NCI-H2029 (cell line): Measurements from ENCODE around the gene LACTBL1.
"Not testable (repeated sequence)": the region's sequence is repeated elsewhere in the genome, so short reads cannot be mapped to it uniquely, and the experiment has no call there.

Experiments
- DNase-seq: peaks from one replicate; lab custom pipeline; 2025; lab: John Stamatoyannopoulos, UW

LACTBL1 gene

DNA sequence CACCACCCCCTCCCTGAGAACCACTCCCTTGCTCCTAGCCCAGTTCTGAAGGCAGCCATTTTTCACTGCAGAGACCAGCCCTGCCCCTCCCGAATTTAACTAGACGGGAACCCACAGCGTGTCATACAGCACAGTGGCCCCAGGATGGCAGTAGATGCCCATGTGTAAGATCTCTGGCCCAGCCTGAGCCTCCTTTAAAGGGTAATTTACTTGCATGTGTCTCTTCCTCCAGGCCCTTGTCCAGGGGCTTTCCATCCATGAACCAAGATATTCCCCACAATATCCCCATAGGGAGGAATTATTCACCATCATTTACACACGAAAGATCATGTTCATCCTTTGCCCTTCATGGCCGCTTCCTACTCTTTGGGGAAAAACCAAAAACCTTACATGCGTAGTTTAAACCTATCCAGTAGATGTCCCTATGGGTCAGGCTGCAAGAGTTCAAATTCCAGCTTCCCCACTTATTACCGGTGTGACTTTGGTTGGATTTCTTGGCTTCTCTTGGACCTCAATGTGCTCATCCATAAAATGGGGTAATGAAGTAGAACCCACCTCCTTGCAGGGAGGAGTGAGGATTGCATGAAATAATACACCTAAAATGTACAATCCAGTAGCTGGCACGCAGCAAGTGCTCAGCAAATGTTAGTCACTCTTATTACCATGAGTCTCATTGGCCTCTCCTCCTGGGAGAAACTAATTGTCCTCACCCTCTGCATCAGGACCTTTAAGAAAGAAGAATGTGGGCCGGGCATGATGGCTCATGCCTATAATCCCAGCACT lies 4.0 kb upstream of the LACTBL1 start:
- DNase-seq: peak; percentile 37

DNA sequence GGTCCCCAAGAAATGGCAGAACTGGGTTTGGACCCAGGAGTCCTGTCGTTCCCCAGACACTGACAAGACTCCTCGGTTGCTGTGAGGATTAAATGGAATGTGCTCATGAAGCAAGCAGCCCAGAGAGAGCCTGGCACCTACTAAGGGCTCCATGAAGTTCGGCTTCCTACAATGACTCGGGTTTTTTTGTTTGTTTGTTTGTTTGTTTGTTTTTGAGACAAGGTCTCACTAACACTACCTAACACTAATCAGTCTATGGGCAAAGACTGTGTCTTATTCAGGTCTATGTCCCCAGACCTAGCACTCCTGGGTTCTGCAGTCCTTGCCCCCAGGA lies 3.4 kb upstream of the LACTBL1 start:
- DNase-seq: no peak

DNA sequence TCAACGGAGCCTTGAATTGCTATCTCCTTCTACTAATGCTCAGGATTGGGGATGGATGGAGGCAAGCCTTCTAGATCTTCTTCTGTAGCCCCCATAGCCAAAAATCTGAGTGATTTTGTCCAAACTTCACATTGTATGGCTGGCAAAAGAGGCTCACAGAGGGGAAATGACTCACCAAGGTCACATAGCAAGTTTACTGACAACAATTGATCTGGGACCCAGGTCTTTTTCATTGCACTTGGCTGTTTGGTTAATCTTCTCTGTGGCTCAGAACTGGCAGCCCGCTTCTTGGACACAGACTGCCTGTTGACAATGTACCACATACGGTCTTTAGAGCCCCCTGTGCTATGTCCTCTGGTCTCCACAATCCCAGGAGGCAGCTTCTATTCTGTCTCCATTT lies 3.0 kb upstream of the LACTBL1 start:
- no peak for DNase-seq

DNA sequence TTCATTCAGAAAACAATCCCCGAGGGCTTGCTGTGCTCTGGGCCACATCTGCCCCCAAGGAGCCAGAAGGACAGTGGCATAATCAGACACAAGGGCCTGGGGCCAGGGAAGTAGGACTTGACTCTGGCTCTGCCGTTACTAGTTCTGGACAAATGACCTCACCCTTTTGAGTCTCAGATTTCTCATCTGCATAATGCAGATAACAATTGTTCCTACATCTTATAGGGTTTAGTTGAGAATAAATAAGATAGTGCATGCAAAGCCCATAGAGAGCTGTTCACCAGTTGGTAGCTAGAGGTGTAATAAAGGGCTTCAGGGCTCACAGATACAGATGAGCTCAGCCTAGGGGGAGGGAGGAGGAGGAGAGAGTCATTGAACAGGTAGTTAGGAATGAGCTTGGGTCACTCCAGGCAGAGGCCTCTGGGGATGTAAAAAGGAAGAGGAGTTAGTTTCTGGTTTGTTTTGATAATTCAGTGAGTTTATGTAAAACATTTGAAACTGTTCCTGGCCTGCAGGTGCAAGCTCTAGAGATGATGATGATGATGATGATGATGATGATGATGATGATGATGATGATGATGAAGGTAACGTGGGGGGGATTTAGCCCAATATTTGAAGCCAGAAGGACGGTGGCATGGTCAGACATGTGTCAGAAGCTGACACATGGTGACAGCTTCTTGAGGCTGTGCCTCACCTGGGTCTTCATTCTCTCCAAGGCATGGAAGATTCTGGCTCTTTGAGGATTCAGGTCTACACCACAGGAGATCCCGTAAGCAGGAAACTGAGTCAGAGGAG lies 858 bp downstream of the LACTBL1 start:
- DNase-seq: no peak

DNA sequence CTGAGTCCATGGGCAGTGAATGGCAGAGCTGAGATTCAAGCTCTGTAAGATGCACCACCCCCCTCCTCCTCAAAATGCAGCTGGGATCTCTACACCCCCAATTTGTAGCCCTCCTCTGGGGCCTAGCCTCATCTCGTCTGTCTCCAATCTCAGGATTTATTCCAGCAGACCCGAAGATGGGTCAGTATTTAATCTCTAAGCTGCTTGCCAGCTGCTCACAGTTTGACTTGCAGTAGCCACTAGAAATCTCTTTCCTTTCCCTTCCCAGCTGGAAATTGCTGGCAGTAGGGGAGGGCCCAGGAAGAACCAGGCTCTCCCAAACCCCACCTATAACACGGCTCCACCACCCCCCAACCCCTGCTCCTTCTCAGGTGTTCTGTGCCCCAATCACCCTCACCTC lies 1.5 kb downstream of the LACTBL1 start:
- DNase-seq: no peak

DNA sequence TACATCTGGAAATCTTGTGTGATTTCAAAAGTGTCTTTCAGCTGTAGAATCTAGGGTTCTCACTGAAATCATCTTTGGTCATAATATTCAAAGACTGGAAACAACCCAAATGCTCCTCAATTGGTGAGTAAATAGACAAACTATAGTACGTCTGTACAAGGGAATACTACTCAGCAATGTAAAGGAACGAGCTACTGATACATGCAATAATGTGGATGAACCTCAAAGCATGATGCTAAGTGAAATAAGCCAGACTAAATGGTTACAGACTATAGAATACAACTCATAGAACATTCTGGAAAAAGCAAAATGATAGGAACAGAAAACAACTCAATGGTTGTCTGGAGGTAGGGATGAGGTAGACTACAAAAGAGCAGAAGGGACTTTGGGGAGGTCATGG lies 2.6 kb downstream of the LACTBL1 start:
- DNase-seq: no peak

DNA sequence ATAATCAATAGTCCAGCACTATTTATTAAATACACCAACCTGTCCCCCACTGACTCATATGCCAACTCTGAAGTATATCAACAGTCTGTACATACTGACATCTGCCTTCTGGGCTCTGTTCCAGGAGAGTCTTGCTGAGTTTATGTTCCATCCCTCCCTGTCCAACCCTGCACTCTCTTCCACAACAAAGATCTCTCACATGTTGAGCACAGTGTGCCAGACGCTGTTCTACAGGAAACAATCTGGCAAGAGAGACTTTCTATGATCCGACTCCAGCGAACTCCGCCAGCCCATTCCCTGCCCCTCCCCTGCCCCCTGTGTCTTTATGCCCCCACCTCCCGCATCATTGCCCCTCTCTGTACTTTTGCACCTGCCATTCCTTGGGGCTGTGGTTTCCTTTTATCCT lies 3.4 kb downstream of the LACTBL1 start:
- peak; percentile 62 for DNase-seq

DNA sequence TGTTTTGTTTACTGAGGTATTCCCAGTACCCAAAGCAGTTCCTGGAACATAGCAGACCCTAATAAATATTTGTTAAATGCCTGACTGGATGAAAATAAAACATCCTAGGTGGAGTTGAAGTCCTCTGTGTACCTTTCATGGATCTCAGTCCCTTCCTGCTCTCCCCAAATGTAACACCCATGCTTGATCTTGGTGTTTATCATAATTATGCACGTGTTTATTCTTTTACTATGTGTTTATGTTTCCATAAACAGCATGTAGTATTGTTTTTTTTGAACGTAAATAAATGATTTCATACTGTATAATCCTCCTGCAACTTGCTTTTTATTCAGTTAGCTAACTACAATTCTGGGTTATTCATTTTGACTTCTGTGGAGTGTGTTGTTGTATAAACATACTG lies 4.8 kb downstream of the LACTBL1 start:
- no peak for DNase-seq

DNA sequence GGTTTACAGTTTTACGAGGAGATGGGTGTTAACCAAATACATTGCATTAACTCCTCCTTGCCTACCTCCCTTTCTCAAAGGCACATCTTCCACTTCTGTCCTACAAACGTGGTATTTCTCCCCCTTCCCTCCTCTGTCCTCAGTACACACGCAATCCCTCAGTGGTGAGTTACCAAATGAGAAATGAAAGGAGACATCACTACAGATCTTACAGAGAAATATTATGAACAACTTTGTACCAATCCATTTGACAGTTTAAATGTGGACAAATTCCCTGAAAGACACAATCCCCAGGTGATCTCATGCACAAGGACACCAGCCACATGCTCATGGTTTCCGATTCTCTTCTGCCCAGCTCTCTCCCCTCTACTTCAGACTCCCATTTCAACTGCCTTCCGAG lies 6.4 kb downstream of the LACTBL1 start:
- DNase-seq: no peak

DNA sequence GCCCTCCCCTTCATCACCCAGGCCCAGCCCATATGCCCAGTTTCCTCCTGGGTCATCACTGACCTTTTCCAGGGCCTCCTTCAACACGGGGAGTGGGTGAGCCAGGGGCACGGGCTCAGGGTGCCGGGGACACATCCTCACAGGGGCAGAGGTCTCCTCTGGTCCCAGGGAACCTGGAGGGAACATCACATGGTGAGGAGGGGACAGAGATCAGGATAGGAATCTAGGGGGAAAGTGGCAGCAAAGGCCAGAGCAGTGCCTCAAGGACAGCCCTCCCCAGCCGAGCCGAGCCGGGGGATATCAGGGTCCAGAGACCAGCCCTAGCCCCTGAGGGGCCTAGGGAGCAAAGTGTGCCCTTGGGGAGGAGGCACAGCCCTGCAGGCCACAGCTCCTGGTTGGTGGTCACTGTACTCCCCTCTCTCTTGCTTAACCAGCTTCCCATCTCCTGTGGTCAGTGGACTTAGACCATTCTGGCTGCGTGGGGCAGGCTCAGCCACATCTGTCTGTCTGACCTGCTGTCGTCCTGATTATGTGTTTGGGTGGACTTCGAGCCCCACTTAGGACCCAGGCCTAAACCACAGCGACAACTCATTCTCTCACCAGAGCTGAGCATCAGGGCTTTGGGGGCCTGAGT lies 9.5 kb downstream of the LACTBL1 start:
- no peak for DNase-seq

DNA sequence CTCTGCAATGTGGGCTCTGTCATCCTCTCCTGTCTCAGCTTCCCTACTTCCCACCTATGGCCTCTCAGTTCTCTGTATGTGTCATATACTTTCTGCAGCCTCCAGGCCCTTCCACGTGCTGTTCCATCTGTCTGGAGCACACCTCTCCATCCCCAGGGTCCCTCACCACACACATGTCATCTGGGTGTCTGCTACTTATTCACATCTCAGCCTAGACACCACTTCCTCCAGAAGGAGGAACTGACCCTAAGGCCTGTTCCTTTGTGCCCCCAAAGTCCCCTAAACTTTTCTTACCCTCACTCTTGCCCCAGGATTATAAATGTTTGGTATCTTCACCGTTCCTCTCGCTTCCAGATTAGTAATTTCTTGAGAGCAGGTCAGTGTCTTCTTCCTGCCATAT lies 10.1 kb downstream of the LACTBL1 start:
- no peak for DNase-seq

DNA sequence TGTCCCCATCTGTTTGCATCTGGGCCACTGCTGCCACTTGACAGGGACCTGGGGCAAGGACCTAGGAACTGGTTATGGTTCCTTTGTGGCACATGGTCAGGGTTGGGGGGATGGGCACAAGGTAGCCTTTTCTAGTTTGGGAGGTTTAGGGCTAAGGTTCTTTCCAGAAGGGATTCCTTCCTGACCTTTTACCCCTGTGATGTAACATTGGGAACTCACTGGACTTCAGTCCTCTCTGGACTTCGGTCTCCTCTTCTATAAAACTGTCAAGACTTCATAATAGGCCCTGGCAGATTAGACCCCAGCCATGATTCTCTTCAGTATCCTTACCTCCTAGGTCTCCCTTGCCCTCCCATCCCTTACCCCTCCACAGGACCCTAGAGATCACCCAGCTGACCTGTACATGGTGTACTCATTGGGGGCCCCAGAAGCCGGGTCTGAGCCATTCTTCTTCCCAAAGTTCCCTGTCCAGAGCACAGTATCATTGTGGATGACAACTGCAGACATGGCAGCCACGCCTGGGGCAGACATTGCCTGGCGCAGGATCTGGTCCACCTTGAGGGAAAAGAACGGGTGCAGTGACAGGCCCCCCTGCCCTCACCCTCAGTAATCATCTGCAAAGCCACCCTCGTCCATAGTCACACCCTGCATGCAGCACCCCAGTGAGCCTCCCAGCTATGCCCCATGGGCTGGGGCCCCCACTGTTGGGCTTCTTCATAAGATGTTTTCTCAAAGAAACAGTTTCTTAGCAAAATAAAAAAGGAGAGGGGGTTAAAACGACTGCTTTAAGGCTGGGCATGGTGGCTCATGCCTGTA lies 12.9 kb downstream of the LACTBL1 start:
- no peak for DNase-seq

DNA sequence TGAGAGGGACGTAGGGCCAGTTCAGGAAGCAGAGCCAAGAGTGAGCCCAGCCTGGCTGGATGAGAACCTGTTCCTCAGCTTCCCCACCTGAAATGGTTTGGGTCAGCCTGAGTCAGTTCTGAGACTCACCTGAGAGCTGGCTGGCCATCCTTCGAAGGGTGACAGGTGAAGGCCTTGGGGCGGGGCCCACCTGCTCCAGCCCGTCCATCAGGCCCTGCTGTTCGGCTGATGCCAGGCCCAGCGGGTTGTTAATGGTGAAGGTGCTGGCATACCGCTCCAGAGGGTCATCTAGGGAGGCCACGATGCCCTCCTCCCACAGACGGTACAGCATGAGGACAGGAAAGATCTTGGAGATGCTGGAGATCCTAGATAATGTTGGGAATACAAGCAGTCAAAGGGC lies 14.1 kb downstream of the LACTBL1 start:
- DNase-seq: no peak

DNA sequence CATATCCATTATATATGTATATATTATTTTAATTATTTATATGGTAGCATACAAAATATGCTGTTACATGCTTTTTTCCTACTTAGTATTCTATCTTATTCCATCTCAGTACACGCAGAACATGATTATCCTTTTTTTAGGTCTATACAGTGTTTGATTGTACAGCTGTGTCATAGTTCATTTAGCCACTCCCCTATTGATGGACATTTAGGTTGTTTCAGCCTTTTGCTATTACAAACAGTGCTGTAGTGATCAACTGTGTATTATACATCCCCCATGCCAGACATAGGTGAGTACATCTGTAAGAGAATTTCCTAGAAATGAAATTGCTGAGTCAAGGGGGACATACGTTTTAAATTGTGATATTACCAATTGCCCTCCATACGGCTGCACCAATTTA lies 15.6 kb downstream of the LACTBL1 start:
- DNase-seq: no peak

DNA sequence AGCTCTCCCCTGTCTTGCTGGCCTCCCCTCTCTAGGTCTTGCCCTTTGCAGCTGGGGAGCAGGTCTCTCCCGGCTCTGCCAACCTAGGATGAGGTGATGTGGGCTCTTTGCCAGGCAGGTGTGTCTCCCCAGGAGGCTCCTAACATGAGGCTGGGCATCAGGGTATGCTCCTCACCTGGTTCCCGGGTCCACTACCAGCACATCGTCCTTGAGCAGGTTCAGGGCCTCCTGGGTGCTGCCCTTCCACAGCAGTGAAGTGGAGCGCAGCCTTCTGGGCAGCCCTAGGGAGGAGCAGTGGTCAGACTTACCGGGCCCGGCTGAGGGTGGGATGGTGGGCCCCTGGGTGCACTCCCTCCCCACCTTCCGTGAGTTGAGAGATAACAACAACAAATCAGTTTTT lies 17.5 kb downstream of the LACTBL1 start:
- no peak for DNase-seq

DNA sequence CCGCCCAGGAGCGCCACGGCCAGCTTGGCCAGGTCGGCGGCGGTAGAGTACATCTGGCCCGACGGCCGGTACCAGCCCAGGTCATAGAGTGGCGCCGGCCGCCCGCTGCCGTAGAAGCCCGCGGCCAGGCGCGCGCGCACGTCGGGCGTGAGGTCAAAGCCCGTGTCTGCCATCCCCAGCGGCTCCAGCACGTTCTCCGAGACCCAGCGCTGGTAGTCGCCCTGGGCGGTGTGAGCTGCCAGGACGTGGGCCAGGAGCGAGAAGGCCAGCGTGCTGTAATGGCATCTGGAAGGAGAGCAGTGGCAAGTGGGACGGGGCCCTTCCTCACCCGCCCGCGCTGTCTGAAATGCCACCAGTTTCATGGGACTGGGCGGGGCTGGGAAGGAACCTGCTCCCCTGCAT lies 18.9 kb downstream of the LACTBL1 start:
- no peak for DNase-seq

DNA sequence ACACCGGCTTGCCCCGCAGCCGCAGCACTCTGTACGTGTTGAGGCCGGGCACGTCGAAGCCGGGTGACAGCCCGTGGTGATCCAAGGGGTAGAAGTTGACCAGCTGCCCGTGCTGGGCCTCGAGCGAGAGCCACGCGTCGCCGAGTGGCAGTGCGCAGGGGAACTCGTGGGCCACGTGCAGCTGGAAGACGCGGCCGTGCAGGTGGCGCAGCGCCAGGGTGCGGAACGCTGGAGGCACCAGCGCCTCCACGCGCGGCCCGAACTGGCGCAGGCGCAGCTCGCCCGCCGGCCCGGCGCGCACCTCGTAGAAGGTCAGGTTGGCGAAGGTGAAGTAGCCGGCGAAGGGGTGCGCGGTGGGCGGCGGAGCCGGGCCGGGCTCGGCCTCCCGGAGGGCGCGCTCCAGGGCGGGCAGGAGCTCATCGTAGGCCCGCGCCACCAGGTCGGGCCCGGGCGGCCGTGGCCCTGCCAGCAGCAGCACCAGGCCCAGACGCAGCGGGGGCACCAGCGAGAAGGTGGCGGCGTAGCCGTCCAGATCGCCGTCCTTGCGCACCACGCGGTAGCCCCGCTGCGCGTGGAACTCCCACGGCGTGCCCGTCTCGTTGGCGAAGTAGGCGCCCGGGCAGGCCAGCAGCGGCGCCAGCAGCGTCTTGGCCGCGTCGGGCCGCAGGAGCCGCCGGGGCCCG lies 19.5 kb downstream of the LACTBL1 start:
- peak; percentile 23 for DNase-seq

DNA sequence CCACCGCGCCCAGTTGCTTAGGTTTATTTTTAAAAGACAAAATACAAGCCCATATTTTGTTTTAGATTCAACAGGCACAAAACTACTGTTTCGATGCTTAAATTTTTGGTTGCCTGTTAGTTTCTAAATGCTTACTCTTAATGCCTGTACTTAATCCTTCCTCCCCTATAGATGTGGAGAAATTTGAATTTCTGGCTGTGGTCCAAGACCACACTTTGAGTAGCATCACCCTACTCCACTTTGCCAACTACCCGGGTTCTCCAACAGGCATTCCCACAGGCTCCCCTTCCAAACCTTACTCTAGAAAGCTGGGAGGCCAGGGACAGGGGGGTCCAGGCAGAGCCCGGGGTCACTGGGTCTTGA lies 20.0 kb downstream of the LACTBL1 start:
- DNase-seq: no peak

DNA sequence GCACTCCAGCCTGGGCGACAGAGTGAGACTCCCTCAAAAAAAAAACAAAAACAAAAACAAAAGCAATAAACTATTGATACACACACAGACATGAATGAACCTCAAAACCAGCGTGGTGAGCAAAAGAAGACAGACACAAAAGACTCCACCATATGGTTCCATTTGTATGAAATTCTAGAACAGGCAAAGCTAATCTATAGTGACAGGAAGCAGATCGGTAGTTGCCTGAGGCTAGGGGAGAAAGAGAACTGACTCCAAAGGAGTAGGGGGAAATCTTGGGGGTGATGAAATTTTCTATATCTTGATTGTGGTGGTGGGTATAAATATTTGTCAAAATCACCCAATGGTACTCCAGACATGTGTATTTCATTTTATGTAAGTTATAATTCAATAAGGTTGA lies 20.9 kb downstream of the LACTBL1 start:
- no peak for DNase-seq

DNA sequence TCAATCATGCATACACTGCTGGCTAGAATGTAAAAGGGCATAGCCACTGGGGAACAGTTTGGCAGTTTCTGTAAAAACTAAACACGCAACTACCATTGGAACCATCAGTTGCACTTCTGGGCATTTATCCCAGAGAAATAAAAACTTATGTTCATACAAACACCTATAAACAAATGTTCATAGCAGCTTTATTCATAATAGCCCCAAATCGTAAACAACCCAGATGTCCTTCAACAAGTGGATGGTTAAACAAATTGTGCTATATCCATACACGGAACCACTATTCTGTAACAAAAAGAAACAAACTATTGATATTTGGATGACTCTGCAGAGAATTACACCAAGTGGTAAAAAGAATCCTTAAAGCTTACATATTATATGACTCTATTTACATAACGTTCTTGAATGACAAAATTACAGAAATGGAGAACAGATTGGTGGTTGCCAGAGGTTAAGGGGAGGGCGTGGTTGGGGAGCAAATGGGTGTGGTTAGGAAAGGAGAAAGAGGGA lies 22.8 kb downstream of the LACTBL1 start:
- DNase-seq: peak; percentile 16

DNA sequence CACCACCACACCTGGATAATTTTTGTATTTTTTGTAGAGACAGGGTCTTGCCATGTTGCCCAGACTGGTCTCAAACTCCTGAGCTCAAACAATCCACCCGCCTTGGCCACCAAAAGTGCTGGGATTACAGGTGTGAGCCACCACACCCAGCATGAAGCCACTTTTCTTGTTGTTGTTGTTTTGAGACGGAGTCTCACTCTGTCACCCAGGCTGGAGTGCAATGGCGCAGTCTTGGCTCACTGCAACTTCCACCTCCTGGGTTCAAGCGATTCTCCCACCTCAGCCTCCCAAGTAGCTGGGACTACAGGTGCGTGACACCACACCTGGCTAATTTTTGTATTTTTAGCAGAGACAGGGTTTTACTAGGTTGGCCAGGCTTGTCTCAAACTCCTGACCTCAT lies 27.5 kb downstream of the LACTBL1 start:
- DNase-seq: not testable (repeated sequence)
